HG03045 (cell line): ENCODE measurements around the gene TMEM74B.
A peak's percentile ranks its signal among the peaks of the same experiment; 100 is the strongest.
"Not testable (repeated sequence)": the region's sequence is repeated elsewhere in the genome, so short reads cannot be mapped to it uniquely, and the experiment has no call there.

Experiments
- ATAC-seq: cut with Tn5 transposase; IDR thresholded peaks from one replicate; pipeline ENCODE4 v1.9.1; 2021; ENCODE audit warnings: mild to moderate bottlenecking, moderate library complexity; ENCODE audit not compliant: unreplicated experiment

TMEM74B gene

GRCh38 chr20:1184638-1185315, at the start of gene TMEM74B:
Gene TMEM74B, minus strand, starts transcription at chr20:1184981. Its CDS starts 1,180 bp downstream, at chr20:1183801.
- no peak for ATAC-seq

GRCh38 chr20:1232286-1233111, 47.7 kb upstream of the TMEM74B start:
- no peak for ATAC-seq

- ATAC-seq = no peak
Observed at GRCh38 chr20:1229541-1229940, 44.8 kb upstream of the TMEM74B start.

- ATAC-seq = no peak
Observed at GRCh38 chr20:1225783-1226654, 41.2 kb upstream of the TMEM74B start, which contains the start of gene RAD21L1. Gene RAD21L1, plus strand, starts transcription at chr20:1226044. Its CDS starts 2,410 bp downstream, at chr20:1228454.

GRCh38 chr20:1225263-1225782, 40.5 kb upstream of the TMEM74B start:
- ATAC-seq = no peak

- no peak for ATAC-seq
Observed at GRCh38 chr20:1224205-1224890, 39.6 kb upstream of the TMEM74B start.

GRCh38 chr20:1222750-1223149, 38.0 kb upstream of the TMEM74B start:
- not testable (repeated sequence) for ATAC-seq

GRCh38 chr20:1216527-1217427, 32.0 kb upstream of the TMEM74B start:
- not testable (repeated sequence) for ATAC-seq

- ATAC-seq = no peak
Observed at GRCh38 chr20:1215386-1216170, 30.8 kb upstream of the TMEM74B start.

GRCh38 chr20:1214838-1215261, 30.1 kb upstream of the TMEM74B start:
- no peak for ATAC-seq

GRCh38 chr20:1212607-1213396, 28.0 kb upstream of the TMEM74B start:
- peak; percentile 70 for ATAC-seq

GRCh38 chr20:1212023-1212422, 27.2 kb upstream of the TMEM74B start:
- ATAC-seq = no peak

- ATAC-seq = no peak
Observed at GRCh38 chr20:1210501-1210900, 25.7 kb upstream of the TMEM74B start.

- no peak for ATAC-seq
Observed at GRCh38 chr20:1209447-1210387, 24.9 kb upstream of the TMEM74B start.

- no peak for ATAC-seq
Observed at GRCh38 chr20:1207293-1207878, 22.6 kb upstream of the TMEM74B start.
